GM10847 (cell line): Measurements from ENCODE around the gene NRG2.

ENCODE experiments used
- POLR2A ChIP-seq: IDR thresholded peaks from 2 replicates; pipeline ENCODE4 v1.6.1; 2011; ENCODE audit not compliant: insufficient read length; ENCODE audit errors: extremely low read depth

NRG2 gene

DNA sequence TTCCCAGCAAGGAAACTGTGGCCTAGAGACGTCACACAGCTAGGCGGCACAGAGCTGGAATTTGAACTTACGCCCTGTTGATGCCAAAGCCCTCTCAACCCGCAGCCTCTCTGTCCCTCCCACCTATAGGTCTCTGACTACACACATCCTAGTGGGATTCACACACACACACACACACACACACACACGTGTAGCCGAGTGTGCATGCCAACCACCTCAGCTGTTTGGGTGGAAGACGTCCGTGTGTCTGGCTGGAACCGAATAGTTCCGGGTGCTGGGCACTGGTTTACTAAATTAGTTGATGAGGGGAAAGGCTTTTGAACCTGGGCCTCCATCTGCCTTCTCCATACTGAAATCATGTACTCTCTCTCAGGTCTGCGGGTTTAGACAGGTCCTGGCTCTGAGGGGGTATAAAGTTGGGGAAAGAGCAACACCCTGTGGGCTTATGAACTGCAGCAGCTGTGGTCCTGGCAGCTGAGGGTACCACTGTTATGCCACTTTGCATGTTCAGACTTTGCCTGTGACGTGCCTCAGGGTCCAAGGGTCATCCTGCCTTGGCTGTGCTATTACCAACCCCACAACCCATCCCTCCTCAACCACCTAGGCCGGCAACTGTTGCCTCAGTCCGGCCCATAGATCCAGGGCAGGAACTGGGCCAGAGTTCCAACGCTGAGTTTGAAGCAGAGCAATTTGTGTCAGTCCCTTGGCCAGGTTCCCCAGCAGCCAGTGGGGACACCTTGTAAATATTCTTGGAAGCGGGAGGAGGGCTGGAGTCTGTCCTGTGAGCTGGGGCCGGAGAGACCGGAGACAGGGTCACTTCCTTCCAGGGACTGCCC is 197.0 kb downstream of the NRG2 start:
- no peak for TF ChIP-seq POLR2A

DNA sequence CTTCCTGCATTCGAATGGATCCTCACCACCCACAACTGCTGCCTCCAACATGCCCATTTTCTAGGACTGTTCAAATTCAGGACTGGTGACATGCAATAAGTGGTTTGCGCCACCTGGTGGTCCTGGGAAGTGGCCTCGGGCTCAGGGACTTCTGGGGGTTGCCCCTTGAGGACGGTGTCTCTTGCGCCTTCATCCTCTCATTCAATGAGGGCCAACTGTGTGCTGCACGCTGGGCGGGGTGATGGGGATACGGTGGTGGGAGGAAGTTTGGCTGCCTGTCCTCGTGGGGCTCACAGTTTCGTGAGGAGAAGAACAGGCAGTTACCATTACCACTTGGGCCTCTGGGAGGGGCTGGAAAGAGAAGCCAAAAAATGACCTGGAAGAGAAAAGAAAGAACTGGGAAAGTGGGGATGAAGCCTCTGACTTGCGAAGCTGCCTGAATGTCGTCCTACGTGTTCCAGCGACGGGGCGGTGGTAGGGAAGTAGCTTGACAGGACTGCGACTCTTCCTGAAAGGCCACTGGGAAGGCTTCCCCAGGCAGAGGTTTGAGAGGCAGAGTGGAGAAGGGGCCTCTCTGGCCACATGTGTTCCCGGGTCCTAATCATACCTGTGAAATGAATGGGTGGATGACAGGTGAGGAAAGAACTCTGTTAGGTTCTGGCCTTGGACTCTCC is 198.5 kb downstream of the NRG2 start:
- TF ChIP-seq POLR2A = no peak

GRCh38 chr5:139843991-139844390 is 199.1 kb downstream of the NRG2 start:
- TF ChIP-seq POLR2A = no peak

GRCh38 chr5:139842321-139842720 is 200.8 kb downstream of the NRG2 start:
- no peak for TF ChIP-seq POLR2A

DNA sequence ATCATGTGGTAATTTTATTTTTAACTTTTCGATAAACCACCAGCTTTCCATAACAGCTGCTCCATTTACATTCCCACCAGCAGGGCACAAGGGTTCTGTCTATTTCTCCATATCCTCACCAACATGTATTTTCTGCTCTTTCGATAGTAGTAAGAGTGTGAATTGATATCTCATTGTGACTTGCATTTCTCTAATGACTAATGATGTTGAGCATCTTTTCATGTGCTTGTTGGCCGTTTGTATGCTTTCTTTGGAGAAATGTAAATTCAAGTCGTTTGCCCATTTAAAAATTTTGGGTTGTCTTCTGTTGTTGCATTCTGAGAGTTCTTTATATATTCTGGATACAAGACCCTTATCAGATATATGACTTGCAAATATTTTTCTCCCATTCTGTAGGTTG is 201.6 kb downstream of the NRG2 start:
- no peak for TF ChIP-seq POLR2A

- no peak for TF ChIP-seq POLR2A
Observed at GRCh38 chr5:139839918-139840317, 203.2 kb downstream of the NRG2 start.

DNA sequence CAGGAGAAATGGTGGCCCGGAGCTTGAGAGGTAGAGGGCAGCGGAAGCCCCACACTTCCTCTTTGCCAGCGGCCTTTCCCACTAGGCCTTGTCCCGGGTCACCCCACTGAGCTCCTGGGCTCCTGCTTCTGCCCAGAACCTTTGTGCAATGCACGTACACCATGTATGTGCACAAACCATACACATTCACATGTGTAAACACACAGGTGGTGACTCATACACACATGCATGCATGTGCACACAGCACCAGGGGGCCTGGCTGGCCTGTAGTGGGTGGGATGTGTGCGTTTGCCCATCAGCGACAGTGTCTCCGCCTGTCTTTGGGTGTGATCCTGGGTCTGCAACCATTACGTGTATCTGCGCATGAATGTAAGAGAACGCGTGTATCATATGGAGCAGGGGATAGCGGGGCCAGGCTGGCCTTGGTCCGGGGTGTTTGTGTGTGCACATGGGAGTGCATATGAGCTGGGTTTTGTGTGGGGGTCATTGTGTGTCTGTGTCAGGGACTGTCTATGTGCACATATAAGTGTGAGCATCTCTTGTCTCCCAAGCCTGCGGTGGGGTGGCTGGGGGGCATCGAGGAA is 203.8 kb downstream of the NRG2 start:
- TF ChIP-seq POLR2A = no peak

- TF ChIP-seq POLR2A = no peak
Observed at GRCh38 chr5:139838381-139839197, 204.5 kb downstream of the NRG2 start.

DNA sequence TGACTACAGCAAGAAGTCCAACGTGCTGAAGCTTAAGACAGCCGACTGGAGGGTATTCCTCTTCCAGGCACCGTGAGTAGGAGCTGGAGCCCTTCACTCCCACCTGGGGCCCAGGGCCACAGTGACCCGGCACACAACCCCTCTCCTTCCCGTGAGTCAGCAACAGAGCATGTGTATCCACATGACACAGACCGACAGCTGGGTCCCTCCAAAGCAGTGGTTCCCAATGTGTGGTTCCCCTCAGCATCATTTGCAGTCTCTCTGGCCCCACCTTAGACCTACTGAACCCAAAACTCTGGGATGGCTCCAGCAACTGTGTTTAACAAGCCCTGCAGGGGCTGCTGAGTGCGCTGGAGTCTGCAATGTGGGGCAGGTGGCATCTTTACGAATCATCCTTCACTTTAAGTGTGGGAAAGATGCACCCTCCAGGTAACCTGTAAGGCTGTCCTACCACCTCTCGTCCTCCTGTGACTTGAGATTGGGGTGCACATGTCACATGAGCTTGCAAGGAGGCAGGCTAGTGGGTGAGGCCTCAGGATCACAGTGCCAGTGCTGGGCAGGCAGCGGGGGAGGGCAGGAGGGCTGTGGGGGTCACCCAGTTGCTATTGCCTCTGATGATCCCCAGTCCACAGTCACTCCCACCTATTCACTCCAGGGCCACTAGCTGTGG is 205.3 kb downstream of the NRG2 start:
- no peak for TF ChIP-seq POLR2A

DNA sequence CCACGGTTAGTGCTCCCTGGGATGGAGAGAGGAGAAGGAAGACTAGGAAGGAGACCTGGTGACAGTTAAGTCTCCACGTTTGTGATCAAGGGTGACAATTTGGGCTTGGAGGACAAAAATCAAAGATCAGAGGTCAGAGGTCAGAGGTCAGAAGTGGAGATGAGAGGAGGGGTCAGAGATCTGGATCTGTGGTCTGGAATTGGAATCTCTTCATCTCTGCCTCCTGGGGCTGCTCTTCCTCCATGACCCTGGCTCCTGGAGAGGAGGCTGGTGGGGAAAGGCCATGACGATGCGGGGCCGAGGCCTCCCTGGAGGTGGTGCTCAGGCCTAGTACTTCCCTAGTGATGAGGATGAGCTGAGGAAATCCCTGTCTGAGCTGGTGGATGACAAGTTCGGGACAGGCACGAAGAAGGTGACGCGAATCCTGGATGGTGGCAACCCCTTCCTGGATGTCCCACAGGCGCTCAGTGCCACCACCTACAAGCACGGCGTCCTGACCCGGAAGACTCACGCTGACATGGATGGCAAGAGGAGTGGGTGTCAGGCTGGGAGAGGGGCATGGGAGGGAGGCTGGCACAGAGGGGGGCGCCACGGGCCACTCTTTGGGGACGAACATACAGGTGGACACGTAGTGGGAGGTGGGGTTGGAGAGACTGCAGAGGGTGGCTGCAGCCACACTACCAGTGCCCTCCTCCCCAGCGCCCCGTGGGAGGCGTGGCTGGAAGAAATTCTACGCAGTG is 206.5 kb downstream of the NRG2 start:
- TF ChIP-seq POLR2A = no peak

DNA sequence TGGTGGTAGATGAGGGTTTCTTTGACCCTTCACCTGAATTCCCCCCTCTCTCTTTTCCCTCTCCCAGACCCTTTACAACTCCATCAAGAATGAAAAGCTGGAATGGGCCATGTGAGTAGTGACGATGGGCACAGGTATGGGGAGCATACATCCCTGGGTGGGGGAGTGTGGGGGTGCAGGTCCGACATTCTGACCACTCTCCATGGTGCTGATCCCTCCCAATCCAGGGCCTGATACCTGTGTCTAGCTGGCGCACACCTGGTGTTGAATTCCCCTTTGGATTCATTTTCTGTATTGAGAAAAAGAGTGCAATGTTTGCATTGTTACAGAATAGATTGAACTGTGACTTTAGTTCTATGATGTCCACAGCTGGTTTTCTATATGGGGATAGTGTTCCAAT is 207.4 kb downstream of the NRG2 start:
- TF ChIP-seq POLR2A = no peak

- TF ChIP-seq POLR2A = no peak
Observed at GRCh38 chr5:139833525-139833924, 209.6 kb downstream of the NRG2 start.

DNA sequence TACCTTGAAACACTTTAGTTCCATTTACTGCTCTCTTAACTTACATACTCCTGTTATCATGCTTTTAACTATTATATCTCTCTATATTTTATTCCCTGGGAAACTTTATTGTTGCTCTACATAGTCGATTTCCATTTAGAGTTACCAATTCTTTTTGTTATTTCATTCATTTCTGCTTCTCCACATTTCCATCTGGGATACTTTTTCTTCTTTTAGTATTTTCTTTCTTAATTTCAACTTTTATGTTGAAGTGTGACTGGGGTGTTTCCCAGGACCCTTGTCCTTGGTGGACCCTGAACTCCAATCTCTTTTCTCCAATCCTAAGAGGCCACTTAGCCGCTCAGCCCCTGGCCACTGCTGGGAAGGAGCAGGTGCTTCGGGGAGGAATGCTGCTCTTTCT is 211.5 kb downstream of the NRG2 start:
- no peak for TF ChIP-seq POLR2A

DNA sequence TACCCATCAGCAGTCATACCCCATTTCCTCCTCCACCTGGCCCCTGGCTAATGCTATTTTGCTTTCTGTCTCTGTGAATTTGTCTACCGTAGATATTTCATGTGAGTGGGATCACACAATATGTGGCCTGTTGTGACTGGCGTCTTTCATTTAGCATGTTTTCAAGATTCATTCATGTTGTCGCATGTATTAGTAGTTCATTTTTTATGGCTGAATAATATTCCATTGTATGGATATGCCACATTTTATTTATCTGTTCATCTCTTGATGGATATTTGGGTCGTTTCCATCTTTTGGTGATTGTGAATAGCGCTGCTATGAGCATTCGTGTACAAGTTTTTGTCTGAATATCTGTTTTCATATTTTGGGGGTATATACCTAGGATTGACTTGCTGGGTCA is 213.6 kb downstream of the NRG2 start:
- no peak for TF ChIP-seq POLR2A
